A549 (cell line): ENCODE results near the gene CCDC27. TPM values are rescaled to one million over a fixed set of nuclear protein-coding genes. Genes with fewer than 3 reads are reported as not detected.
A peak's percentile ranks its signal among the peaks of the same experiment; 100 is the strongest.

Experiments
- ATAC-seq, 2 experiments: fragments of 200-7000 bp in 1 of 2; fragments of >200 bp in 1 of 2; cut with Nextera tagmentation in 1 of 2; cut with Tn5 transposase in 1 of 2; 3 replicates each; pipeline versions ENCODE4 v1.8.0 to v1.9.1; 2018 to 2020; ENCODE audit warnings: mild to moderate bottlenecking in 1 of 2, moderate library complexity in 1 of 2
- CTCF ChIA-PET: fragments of 300-600 bp; sonication (Branson Sonifier 250); formaldehyde crosslinking; extraction: SDS; loops from one replicate; lab custom pipeline; 2021; ENCODE audit warnings: antibody characterized with exemption, inconsistent platforms; lab: Yijun Ruan, JAX
- POLR2A ChIA-PET: fragments of 350-600 bp; formaldehyde crosslinking; extraction: SDS; loops from one replicate; lab custom pipeline; 2021; ENCODE audit warnings: antibody characterized with exemption, inconsistent platforms; lab: Yijun Ruan, JAX
- DNase-seq, 2 experiments: peaks; one replicate each; pipeline versions ENCODE4 v3.0.0 to v3.0.0-alpha.2; 2011 to 2016; ENCODE audit warnings: low read depth in 1 of 2, low spot score in 1 of 2
- FAIRE-seq: peaks from 2 replicates; lab custom pipeline; 2011; peaks lifted over from hg19 to GRCh38; lab: Jason Lieb, UNC
- H3K27ac ChIP-seq, 2 experiments: fragments of >200 bp; sonication (Bioruptor Twin); formaldehyde crosslinking; 3 replicates each; pipeline ENCODE4 v1.5.1; 2016 to 2017
- H3K4me1 ChIP-seq: fragments of >200 bp; sonication (Bioruptor Twin); formaldehyde crosslinking; 3 replicates; pipeline ENCODE4 v1.6.1; 2016
- H3K4me2 ChIP-seq: fragments of >200 bp; sonication (Bioruptor Twin); formaldehyde crosslinking; 3 replicates; pipeline ENCODE4 v1.6.1; 2016
- H3K4me3 ChIP-seq: fragments of >200 bp; sonication (Bioruptor Twin); formaldehyde crosslinking; 3 replicates; pipeline ENCODE4 v1.5.1; 2016
- H3K9me3 ChIP-seq: fragments of >200 bp; sonication (Bioruptor Twin); formaldehyde crosslinking; 3 replicates; pipeline ENCODE4 v1.6.1; 2016
- CBX2 ChIP-seq: fragments of 200-600 bp; sonication (generic); IDR thresholded peaks from 2 replicates; pipeline ENCODE4 v1.6.1; 2016; ENCODE audit warnings: low read depth, mild to moderate bottlenecking, borderline replicate concordance
- CBX8 ChIP-seq: fragments of 200-600 bp; sonication (generic); IDR thresholded peaks from 2 replicates; pipeline ENCODE4 v1.6.1; 2016
- CEBPB ChIP-seq, 2 experiments: fragments of >200 bp in 1 of 2; sonication (Bioruptor Twin) in 1 of 2; formaldehyde crosslinking in 1 of 2; IDR thresholded peaks; 2 replicates each; pipeline ENCODE4 v1.6.1; 2012 to 2016
- EHMT2 ChIP-seq: fragments of 200-600 bp; sonication (generic); IDR thresholded peaks from 2 replicates; pipeline ENCODE4 v1.6.1; 2016; ENCODE audit warnings: antibody characterized with exemption, low read depth, mild to moderate bottlenecking, moderate library complexity
- EP300 ChIP-seq, 2 experiments: fragments of >200 bp; sonication (Bioruptor Twin); formaldehyde crosslinking; IDR thresholded peaks; 2 replicates in 1 of 2; 3 replicates in 1 of 2; pipeline ENCODE4 v1.6.1; 2016 to 2017
- ESRRA ChIP-seq: fragments of 150-350 bp; IDR thresholded peaks from 2 replicates; pipeline ENCODE4 v1.6.1; 2014; ENCODE audit warnings: mild to moderate bottlenecking, low read length, borderline replicate concordance
- FOXS1 ChIP-seq: fragments of 250-450 bp; sonication (Bioruptor Pico); IDR thresholded peaks from 2 replicates; pipeline ENCODE4 v1.5.0; 2020; ENCODE audit warnings: mild to moderate bottlenecking, moderate library complexity
- HDAC2 ChIP-seq: fragments of 200-600 bp; sonication (generic); IDR thresholded peaks from 2 replicates; pipeline ENCODE4 v1.6.1; 2016
- HEYL ChIP-seq: fragments of 250-450 bp; sonication (Bioruptor Pico); IDR thresholded peaks from 2 replicates; pipeline ENCODE4 v1.8.0; 2021; ENCODE audit warnings: mild to moderate bottlenecking, moderate library complexity
- JUNB ChIP-seq: fragments of >200 bp; sonication (Bioruptor Twin); formaldehyde crosslinking; IDR thresholded peaks from 2 replicates; pipeline ENCODE4 v1.6.1; 2016
- KDM1A ChIP-seq: fragments of 200-600 bp; sonication (generic); IDR thresholded peaks from 2 replicates; pipeline ENCODE4 v1.6.1; 2016; ENCODE audit warnings: low read depth, mild to moderate bottlenecking
- MAFK ChIP-seq: fragments of 450-650 bp; IDR thresholded peaks from 2 replicates; pipeline ENCODE4 v1.6.1; 2014; ENCODE audit not compliant: partially characterized antibody
- NPAS2 ChIP-seq: fragments of 250-450 bp; sonication (Bioruptor Pico); IDR thresholded peaks from 2 replicates; pipeline ENCODE4 v1.8.0; 2022; ENCODE audit warnings: mild to moderate bottlenecking, moderate library complexity, borderline replicate concordance
- NR3C1 ChIP-seq: fragments of >200 bp; sonication (Bioruptor Twin); formaldehyde crosslinking; IDR thresholded peaks from 3 replicates; pipeline ENCODE4 v1.6.1; 2017
- RARB ChIP-seq: fragments of 250-450 bp; sonication (Bioruptor Pico); IDR thresholded peaks from 2 replicates; pipeline ENCODE4 v1.8.0; 2021; ENCODE audit warnings: mild to moderate bottlenecking, moderate library complexity
- RNF2 ChIP-seq: fragments of 200-600 bp; sonication (generic); IDR thresholded peaks from 2 replicates; pipeline ENCODE4 v1.6.1; 2016; ENCODE audit warnings: low read depth, mild to moderate bottlenecking, antibody characterized with exemption, moderate library complexity, borderline replicate concordance
- SMC3 ChIP-seq: fragments of >200 bp; sonication (Bioruptor Twin); formaldehyde crosslinking; IDR thresholded peaks from 3 replicates; pipeline ENCODE4 v1.6.1; 2018; ENCODE audit warnings: inconsistent platforms
- SREBF2 ChIP-seq: fragments of 450-650 bp; IDR thresholded peaks from 2 replicates; pipeline ENCODE4 v1.6.1; 2014; ENCODE audit warnings: mild to moderate bottlenecking, moderate library complexity
- ZSCAN20 ChIP-seq: fragments of 250-450 bp; sonication (Bioruptor Pico); IDR thresholded peaks from 2 replicates; pipeline ENCODE4 v1.8.0; 2022; ENCODE audit warnings: mild to moderate bottlenecking, moderate library complexity
- WGBS: methylation state at CpG from one replicate; pipeline ENCODE4 v1.1.6; 2017; ENCODE audit errors: missing lambda C conversion rate; 5-methylcytosine and 5-hydroxymethylcytosine counted together
- polyA plus RNA-seq, 4 experiments: library from polyadenylated mRNA; depleted of rRNA in 3 of 4; stranded (reverse); fragments of >200 nt; fragmentation: RNase III in 1 of 4; extraction: RNeasy Plus Mini Kit Qiagen cat#74134 plus additional on column Dnase treatment in 1 of 4; gene quantifications; 2 replicates in 3 of 4; 3 replicates in 1 of 4; pipeline ENCODE4 v1.2.3, GENCODE V29; 2011 to 2017
- TF ChIP-seq, protein P1 (sequence below): fragments of 250-450 bp; sonication (Bioruptor Pico); IDR thresholded peaks from 2 replicates; pipeline ENCODE4 v1.5.0; 2021; ENCODE audit warnings: mild to moderate bottlenecking, moderate library complexity, borderline replicate concordance
- TF ChIP-seq, protein P2 (sequence below): fragments of 150-350 bp; IDR thresholded peaks from 2 replicates; pipeline ENCODE4 v1.6.1; 2014; ENCODE audit warnings: low read depth, mild to moderate bottlenecking, low read length
- TF ChIP-seq, protein P3 (sequence below): fragments of 250-450 bp; sonication (Bioruptor Pico); IDR thresholded peaks from 2 replicates; pipeline ENCODE4 v1.5.0; 2020; ENCODE audit warnings: low read depth, mild to moderate bottlenecking, moderate library complexity
- TF ChIP-seq, protein P4 (sequence below): fragments of >200 bp; sonication (Bioruptor Twin); formaldehyde crosslinking; IDR thresholded peaks from 3 replicates; pipeline ENCODE4 v1.5.1; 2016
- TF ChIP-seq, protein P5 (sequence below): IDR thresholded peaks from 2 replicates; pipeline ENCODE4 v1.6.1; 2012; ENCODE audit warnings: low read depth, borderline replicate concordance
- TF ChIP-seq, protein P6 (sequence below): fragments of >200 bp; sonication (Bioruptor Twin); formaldehyde crosslinking; IDR thresholded peaks from 3 replicates; pipeline ENCODE4 v1.6.1; 2016

The CCDC27 gene
- polyA plus RNA-seq, 2 of the 4 experiments (the other 2 are of a cell fraction), result not detected

DNA sequence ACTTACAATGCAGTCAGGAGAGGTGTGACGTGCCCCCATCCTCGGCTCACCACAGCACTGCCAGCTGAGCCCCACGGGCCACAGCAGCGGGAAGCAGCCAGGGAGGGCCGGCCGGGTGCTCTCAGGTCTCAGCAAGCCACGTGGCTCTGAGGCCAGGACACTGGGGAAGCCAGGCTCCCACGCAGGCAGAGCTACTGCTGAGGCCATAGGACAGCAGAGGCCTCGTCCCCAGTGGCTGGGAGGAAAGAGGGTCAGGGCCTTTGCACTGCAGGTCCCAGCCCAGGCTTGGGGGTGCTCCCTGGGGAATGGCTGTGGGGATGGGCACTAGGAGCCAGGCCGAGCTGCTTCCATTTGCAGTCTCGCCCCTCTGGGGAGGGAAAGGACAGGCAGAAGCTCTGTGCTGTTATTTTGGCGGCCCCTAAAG lies 38.3 kb downstream of the CCDC27 start:
- H3K9me3 ChIP-seq, result no peaks in the 10 kb centered on the region
- H3K4me2 ChIP-seq, result no peak overlapping the region
- no peak overlapping the region for H3K27ac ChIP-seq
- H3K4me1 ChIP-seq, result peaks cover 14% of the 10 kb centered on the region; the same call in 2 of the 3 replicates
- CTCF ChIA-PET, result interaction anchor here (1.5 kb wide), 1 partner anchor 15 kb away, joined by 5 read pairs; no protein-coding TSS in a partner anchor
- DNase-seq (no peak), FAIRE-seq (no peak), ATAC-seq (no peak)
- 87% methylated on average over 5 of the region's 12 CpGs for WGBS
- no peak overlapping the region for H3K4me3 ChIP-seq
- no peak for TF ChIP-seq JUNB
- POLR2A ChIA-PET, result no interaction called here

DNA sequence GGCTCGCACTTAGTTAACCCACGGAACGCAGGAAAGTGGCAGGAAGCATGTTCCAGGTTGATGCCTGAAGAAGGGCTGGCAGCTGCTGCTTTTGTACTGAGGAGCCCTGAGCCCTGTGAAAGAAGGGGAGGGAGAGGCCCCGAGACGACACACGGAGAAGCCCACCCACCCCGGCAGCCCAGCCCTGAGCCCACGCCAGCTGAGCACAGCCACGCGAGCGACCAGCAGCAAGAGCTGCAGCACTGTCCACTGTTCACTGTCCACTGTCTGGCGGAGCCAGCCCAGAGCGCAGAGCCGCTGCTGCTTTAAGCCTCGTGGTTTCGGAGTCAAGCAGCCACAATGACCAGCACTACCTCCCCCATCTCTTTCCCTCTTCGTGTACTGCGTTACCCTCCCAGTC lies 38.7 kb downstream of the CCDC27 start:
- 96% methylated on average over 12 of the region's 18 CpGs for WGBS
- Histone ChIP-seq H3K4me1 (peaks cover 14% of the 10 kb centered on the region; the same call in 2 of the 3 replicates), H3K4me3 (no peak overlapping the region), H3K9me3 (no peaks in the 10 kb centered on the region), H3K27ac (no peak overlapping the region), H3K4me2 (no peak overlapping the region)
- ATAC-seq (no peak), DNase-seq (no peak), FAIRE-seq (no peak)
- ChIA-PET CTCF (interaction anchor here (1.5 kb wide), 1 partner anchor 15 kb away, joined by 5 read pairs; no protein-coding TSS in a partner anchor), POLR2A (no interaction called here)
- TF ChIP-seq KDM1A (no peak), ESRRA (no peak), SREBF2 (no peak), NPAS2 (CRISPR knock-in tag) (no peak), SMC3 (no peak), ZSCAN20 (no peak), FOXS1 (CRISPR knock-in tag) (no peak), HDAC2 (no peak), CBX8 (no peak), CBX2 (no peak), RNF2 (no peak), HEYL (CRISPR knock-in tag) (no peak), CEBPB (IDR thresholded peaks at IDR 0.05) (no peak)
- TF ChIP-seq, protein P1, sequence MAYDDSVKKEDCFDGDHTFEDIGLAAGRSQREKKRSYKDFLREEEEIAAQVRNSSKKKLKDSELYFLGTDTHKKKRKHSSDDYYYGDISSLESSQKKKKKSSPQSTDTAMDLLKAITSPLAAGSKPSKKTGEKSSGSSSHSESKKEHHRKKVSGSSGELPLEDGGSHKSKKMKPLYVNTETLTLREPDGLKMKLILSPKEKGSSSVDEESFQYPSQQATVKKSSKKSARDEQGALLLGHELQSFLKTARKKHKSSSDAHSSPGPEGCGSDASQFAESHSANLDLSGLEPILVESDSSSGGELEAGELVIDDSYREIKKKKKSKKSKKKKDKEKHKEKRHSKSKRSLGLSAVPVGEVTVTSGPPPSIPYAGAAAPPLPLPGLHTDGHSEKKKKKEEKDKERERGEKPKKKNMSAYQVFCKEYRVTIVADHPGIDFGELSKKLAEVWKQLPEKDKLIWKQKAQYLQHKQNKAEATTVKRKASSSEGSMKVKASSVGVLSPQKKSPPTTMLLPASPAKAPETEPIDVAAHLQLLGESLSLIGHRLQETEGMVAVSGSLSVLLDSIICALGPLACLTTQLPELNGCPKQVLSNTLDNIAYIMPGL, result no peak

DNA sequence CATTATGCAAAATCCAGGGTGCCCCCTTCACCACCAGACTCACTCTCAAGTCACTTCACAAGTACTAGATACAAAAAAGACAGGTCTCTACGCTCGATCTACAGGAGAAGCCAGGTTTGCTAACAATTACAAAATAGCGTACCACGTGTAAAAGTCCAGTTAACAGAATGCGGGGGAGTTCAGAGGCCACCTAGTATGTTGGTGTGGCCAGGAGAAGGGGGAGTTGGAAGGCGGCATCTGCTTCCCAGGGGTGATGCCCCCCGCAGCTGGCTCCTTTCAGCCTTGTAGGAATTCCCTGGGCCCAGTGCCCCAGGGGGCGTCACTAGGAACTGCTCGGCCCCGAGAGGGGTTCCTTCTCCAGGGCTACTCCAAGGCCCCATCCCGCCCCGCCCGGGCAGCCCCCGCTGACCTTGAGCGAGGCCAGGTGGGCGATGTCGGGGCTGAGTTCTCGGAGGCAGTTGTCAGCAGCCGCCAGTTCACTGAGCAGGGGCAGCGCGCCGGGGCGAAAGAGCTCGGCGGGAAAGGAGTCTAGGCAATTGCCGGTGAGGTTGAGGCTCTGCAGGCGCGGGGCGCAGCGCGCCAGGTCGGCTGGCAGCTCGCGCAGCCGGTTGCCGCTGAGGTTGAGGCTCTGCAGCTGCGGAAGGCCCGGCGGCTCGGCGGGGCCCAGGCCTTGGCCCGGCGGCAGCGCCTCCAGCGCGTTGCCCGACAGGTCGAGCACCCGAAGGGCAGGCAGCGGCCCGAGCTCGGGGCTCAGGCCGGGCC lies 43.4 kb downstream of the CCDC27 start:
- Histone ChIP-seq H3K27ac (peak overlapping the region; percentile 83 to 87), H3K4me1 (peaks cover 18% of the 10 kb centered on the region; the same call in 2 of the 3 replicates), H3K4me2 (peak overlapping the region; percentile 97), H3K4me3 (peak overlapping the region; percentile 79), H3K9me3 (no peaks in the 10 kb centered on the region)
- POLR2A ChIA-PET, result interaction anchor here (0.8 to 1.0 kb wide), 3 partner anchors 8 to 62 kb away, joined by 3 to 4 read pairs (median 3); partner anchors contain the start of genes CEP104 and DFFB
- 23% methylated on average over 7 of the region's 53 CpGs for WGBS
- CTCF ChIA-PET, result interaction anchor here (1.2 to 2.3 kb wide), 4 partner anchors 8 to 100 kb away, joined by 3 to 9 read pairs (median 5); no protein-coding TSS in a partner anchor
- no peak for FAIRE-seq
- ATAC-seq, result peak in 1 of 2 experiments; percentile 33; a peak in 1 of 6 replicates
- DNase-seq, result no peak
- TF ChIP-seq MAFK (no peak), HDAC2 (no peak), NPAS2 (CRISPR knock-in tag) (no peak), EHMT2 (no peak), RARB (CRISPR knock-in tag) (no peak), CBX8 (no peak), NR3C1 (no peak), EP300 (IDR thresholded peaks at IDR 0.05) (no peak)
- TF ChIP-seq, protein P2, sequence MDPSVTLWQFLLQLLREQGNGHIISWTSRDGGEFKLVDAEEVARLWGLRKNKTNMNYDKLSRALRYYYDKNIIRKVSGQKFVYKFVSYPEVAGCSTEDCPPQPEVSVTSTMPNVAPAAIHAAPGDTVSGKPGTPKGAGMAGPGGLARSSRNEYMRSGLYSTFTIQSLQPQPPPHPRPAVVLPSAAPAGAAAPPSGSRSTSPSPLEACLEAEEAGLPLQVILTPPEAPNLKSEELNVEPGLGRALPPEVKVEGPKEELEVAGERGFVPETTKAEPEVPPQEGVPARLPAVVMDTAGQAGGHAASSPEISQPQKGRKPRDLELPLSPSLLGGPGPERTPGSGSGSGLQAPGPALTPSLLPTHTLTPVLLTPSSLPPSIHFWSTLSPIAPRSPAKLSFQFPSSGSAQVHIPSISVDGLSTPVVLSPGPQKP, result no peak
- TF ChIP-seq, protein P3, sequence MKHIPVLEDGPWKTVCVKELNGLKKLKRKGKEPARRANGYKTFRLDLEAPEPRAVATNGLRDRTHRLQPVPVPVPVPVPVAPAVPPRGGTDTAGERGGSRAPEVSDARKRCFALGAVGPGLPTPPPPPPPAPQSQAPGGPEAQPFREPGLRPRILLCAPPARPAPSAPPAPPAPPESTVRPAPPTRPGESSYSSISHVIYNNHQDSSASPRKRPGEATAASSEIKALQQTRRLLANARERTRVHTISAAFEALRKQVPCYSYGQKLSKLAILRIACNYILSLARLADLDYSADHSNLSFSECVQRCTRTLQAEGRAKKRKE, result no peak
- TF ChIP-seq, protein P4, sequence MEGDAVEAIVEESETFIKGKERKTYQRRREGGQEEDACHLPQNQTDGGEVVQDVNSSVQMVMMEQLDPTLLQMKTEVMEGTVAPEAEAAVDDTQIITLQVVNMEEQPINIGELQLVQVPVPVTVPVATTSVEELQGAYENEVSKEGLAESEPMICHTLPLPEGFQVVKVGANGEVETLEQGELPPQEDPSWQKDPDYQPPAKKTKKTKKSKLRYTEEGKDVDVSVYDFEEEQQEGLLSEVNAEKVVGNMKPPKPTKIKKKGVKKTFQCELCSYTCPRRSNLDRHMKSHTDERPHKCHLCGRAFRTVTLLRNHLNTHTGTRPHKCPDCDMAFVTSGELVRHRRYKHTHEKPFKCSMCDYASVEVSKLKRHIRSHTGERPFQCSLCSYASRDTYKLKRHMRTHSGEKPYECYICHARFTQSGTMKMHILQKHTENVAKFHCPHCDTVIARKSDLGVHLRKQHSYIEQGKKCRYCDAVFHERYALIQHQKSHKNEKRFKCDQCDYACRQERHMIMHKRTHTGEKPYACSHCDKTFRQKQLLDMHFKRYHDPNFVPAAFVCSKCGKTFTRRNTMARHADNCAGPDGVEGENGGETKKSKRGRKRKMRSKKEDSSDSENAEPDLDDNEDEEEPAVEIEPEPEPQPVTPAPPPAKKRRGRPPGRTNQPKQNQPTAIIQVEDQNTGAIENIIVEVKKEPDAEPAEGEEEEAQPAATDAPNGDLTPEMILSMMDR, result no peak
- TF ChIP-seq, protein P5, sequence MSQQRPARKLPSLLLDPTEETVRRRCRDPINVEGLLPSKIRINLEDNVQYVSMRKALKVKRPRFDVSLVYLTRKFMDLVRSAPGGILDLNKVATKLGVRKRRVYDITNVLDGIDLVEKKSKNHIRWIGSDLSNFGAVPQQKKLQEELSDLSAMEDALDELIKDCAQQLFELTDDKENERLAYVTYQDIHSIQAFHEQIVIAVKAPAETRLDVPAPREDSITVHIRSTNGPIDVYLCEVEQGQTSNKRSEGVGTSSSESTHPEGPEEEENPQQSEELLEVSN, result no peak
- TF ChIP-seq, protein P6, sequence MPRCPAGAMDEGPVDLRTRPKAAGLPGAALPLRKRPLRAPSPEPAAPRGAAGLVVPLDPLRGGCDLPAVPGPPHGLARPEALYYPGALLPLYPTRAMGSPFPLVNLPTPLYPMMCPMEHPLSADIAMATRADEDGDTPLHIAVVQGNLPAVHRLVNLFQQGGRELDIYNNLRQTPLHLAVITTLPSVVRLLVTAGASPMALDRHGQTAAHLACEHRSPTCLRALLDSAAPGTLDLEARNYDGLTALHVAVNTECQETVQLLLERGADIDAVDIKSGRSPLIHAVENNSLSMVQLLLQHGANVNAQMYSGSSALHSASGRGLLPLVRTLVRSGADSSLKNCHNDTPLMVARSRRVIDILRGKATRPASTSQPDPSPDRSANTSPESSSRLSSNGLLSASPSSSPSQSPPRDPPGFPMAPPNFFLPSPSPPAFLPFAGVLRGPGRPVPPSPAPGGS, result no peak
